K562 (cell line): Measurements from ENCODE around the gene FHIT. TPM values are rescaled to one million over a fixed set of nuclear protein-coding genes. Genes with fewer than 3 reads are reported as not detected.

Experiments
- ATAC-seq: fragments of 200-7000 bp; cut with Tn5 transposase; 3 replicates; pipeline ENCODE4 v1.9.1; 2020; ENCODE audit warnings: moderate library complexity
- BruUV-seq: library from RNA; stranded (reverse); fragments of 400-500 nt; replicated peaks from 2 replicates; lab custom pipeline; 2021; lab: Mats Ljungman, UMichigan
- CTCF ChIA-PET: fragments of 300-600 bp; formaldehyde crosslinking; extraction: SDS; loops from one replicate; lab custom pipeline; 2021; ENCODE audit warnings: low intra/inter-chr PET ratio; lab: Yijun Ruan, JAX
- POLR2A ChIA-PET: fragments of 300-600, 350-650 bp; sonication (Branson Sonifier 250); formaldehyde crosslinking; extraction: SDS; loops from one replicate; lab custom pipeline; 2021; ENCODE audit warnings: antibody characterized with exemption, inconsistent platforms; lab: Yijun Ruan, JAX
- DNase-seq, 4 experiments: peaks; one replicate each; pipeline versions ENCODE4 v3.0.0 to v3.0.0-alpha.2; 2011 to 2018; ENCODE audit warnings: low spot score in 3 of 4, mixed read lengths in 3 of 4; ENCODE audit errors: extremely low read depth in 1 of 4
- FAIRE-seq: peaks from 2 replicates; lab custom pipeline; 2011; peaks lifted over from hg19 to GRCh38; lab: Jason Lieb, UNC
- H2AFZ ChIP-seq: 2 replicates; pipeline ENCODE4 v1.6.0; 2011; ENCODE audit warnings: low read depth, low read length, control low read depth, inconsistent platforms
- H3K27ac ChIP-seq: fragments of 200-600 bp; 3 replicates; pipeline ENCODE4 v1.8.0; 2011; ENCODE audit warnings: low read depth, mild to moderate bottlenecking, control low read depth, inconsistent platforms, low read length, moderate library complexity, mixed read lengths; ENCODE audit errors: extremely low read depth
- H3K27me3 ChIP-seq, 2 experiments: fragments of 300-600 bp in 1 of 2; 2 replicates in 1 of 2; 3 replicates in 1 of 2; pipeline versions ENCODE4 v1.6.0 to v1.8.0; 2011; ENCODE audit warnings: inconsistent platforms in 2 of 2, low read length in 2 of 2, mild to moderate bottlenecking in 1 of 2, mixed read lengths in 1 of 2, moderate library complexity in 1 of 2; ENCODE audit not compliant: control insufficient read depth in 2 of 2, insufficient read depth in 2 of 2
- H3K36me3 ChIP-seq: fragments of 300-600 bp; 3 replicates; pipeline ENCODE4 v1.8.0; 2011; ENCODE audit warnings: mild to moderate bottlenecking, low read length, inconsistent platforms; ENCODE audit not compliant: control insufficient read depth, insufficient read depth
- H3K4me1 ChIP-seq, 2 experiments: fragments of 200-600 bp in 1 of 2; replicated peaks in 1 of 2; 2 replicates in 1 of 2; 3 replicates in 1 of 2; pipeline versions ENCODE4 v1.5.1 to v1.8.0; 2011; ENCODE audit warnings: inconsistent platforms in 2 of 2, low read length in 2 of 2, mild to moderate bottlenecking in 1 of 2, mixed read lengths in 1 of 2, moderate library complexity in 1 of 2; ENCODE audit not compliant: control insufficient read depth in 2 of 2, insufficient read depth in 2 of 2
- H3K4me2 ChIP-seq: 2 replicates; pipeline ENCODE4 v1.6.1; 2011; ENCODE audit warnings: low read length, control low read depth, inconsistent platforms, mixed read lengths; ENCODE audit not compliant: insufficient read depth
- H3K4me3 ChIP-seq: fragments of 200-600 bp; sonication (generic), shearing (Covaris generic); 2 replicates; pipeline ENCODE4 v1.5.1; 2016; ENCODE audit warnings: control low read depth, inconsistent platforms
- H3K79me2 ChIP-seq: fragments of 200-600 bp; 3 replicates; pipeline ENCODE4 v1.8.0; 2011; ENCODE audit warnings: low read length, inconsistent platforms; ENCODE audit not compliant: control insufficient read depth, insufficient read depth
- H3K9ac ChIP-seq, 2 experiments: 2 replicates each; pipeline versions ENCODE4 v1.6.0 to v1.6.1; 2011; ENCODE audit warnings: low read depth in 2 of 2, low read length in 2 of 2, control low read depth in 1 of 2, inconsistent platforms in 1 of 2, mild to moderate bottlenecking in 1 of 2, mixed read lengths in 1 of 2; ENCODE audit not compliant: insufficient read depth in 1 of 2
- H3K9me1 ChIP-seq: one replicate; pipeline ENCODE4 v1.6.0; 2011; ENCODE audit warnings: inconsistent platforms, mild to moderate bottlenecking, low read length, moderate library complexity; ENCODE audit not compliant: control insufficient read depth, insufficient read depth
- H3K9me3 ChIP-seq: replicated peaks from 2 replicates; pipeline ENCODE4 v1.5.1; 2011; ENCODE audit warnings: low read depth, low read length, inconsistent platforms; ENCODE audit not compliant: control insufficient read depth, insufficient read depth
- H4K20me1 ChIP-seq: replicated peaks from 2 replicates; pipeline ENCODE4 v1.6.1; 2011; ENCODE audit warnings: low read length, inconsistent platforms, mixed read lengths; ENCODE audit not compliant: control insufficient read depth, insufficient read depth
- ASH1L ChIP-seq: fragments of 450-650 bp; IDR thresholded peaks from 2 replicates; pipeline ENCODE4 v1.6.1; 2018; ENCODE audit warnings: borderline replicate concordance, mild to moderate bottlenecking, low read depth; ENCODE audit not compliant: partially characterized antibody
- BHLHE40 ChIP-seq: IDR thresholded peaks from 2 replicates; pipeline ENCODE4 v1.6.1; 2011; ENCODE audit warnings: low read length, improper control_type of control experiment
- CHD2 ChIP-seq: IDR thresholded peaks from 2 replicates; pipeline ENCODE4 v1.6.1; 2011; ENCODE audit warnings: low read depth, low read length
- GATA2 ChIP-seq: sonication (generic); formaldehyde crosslinking; IDR thresholded peaks from 2 replicates; pipeline ENCODE4 v1.4.0; 2020; ENCODE audit warnings: mild to moderate bottlenecking, missing genetic modification reagents
- MYNN ChIP-seq, 2 experiments: sonication (generic); formaldehyde crosslinking in 1 of 2; IDR thresholded peaks; 2 replicates each; pipeline versions ENCODE4 v1.5.0 to v1.6.1; 2016 to 2020; ENCODE audit warnings: antibody characterized with exemption in 1 of 2, missing genetic modification reagents in 1 of 2
- SRSF3 ChIP-seq: fragments of 200-400 bp; formaldehyde crosslinking; IDR thresholded peaks from 2 replicates; pipeline ENCODE4 v1.6.1; 2016; ENCODE audit warnings: mild to moderate bottlenecking, low read length, moderate library complexity; ENCODE audit not compliant: insufficient read depth
- YY1 ChIP-seq, 3 experiments: IDR thresholded peaks; 2 replicates each; pipeline ENCODE4 v1.6.1; 2011; ENCODE audit warnings: low read length in 2 of 3, mild to moderate bottlenecking in 2 of 3, moderate library complexity in 2 of 3, borderline replicate concordance in 1 of 3, control low read depth in 1 of 3, low read depth in 1 of 3; ENCODE audit not compliant: insufficient read depth in 3 of 3, insufficient replicate concordance in 2 of 3, control insufficient read depth in 1 of 3, insufficient read length in 1 of 3; ENCODE audit errors: extremely low read depth in 1 of 3
- whole genome bisulfite sequencing: fragments of 100-300 bp; shearing (Covaris generic); methylation state at CpG from one replicate; pipeline ENCODE4 v1.1.6; 2016; ENCODE audit warnings: low coverage, mixed read lengths; ENCODE audit not compliant: insufficient coverage; ENCODE audit errors: missing lambda C conversion rate; 5-methylcytosine and 5-hydroxymethylcytosine counted together
- in situ Hi-C: fragments of 300-500 bp; cut with MboI; formaldehyde crosslinking; loops from 4 replicates; pipeline ENCODE4 v1.15.0; 2018; ENCODE audit warnings: inconsistent platforms, mixed read lengths
- intact Hi-C: fragments of 100-400 bp; cut with micrococcal nuclease; formaldehyde crosslinking; loops from 2 replicates; pipeline ENCODE4 v1.14.2; 2022
- polyA plus RNA-seq, 8 experiments: library from polyadenylated mRNA; depleted of rRNA in 4 of 8; stranded (reverse) in 5 of 8; unstranded in 3 of 8; fragments of >200 nt; fragmentation: Nextera tagmentation in 2 of 8; fragmentation: Illumina TruSeq in 1 of 8; extraction: Ambion mirVana in 2 of 8; extraction: Trizol in 1 of 8; gene quantifications; 2 replicates each; pipeline versions ENCODE4 v1.2.1 to v1.2.3, GENCODE V29; 2011 to 2014; ENCODE audit warnings: inconsistent platforms in 1 of 8, missing spikeins in 1 of 8
- total RNA-seq, 7 experiments: library from RNA; depleted of rRNA in 6 of 7; stranded (reverse); fragments of >200 nt in 6 of 7; fragmentation: Illumina TruSeq in 2 of 7; extraction: Trizol in 2 of 7; gene quantifications; 2 replicates each; pipeline versions ENCODE4 v1.2.1 to v1.2.3, GENCODE V29; 2011 to 2021; ENCODE audit warnings: low replicate concordance in 1 of 7
- TF ChIP-seq, protein P1 (sequence below): fragments of 250-450 bp; sonication (Bioruptor Pico); IDR thresholded peaks from 2 replicates; pipeline ENCODE4 v1.5.0; 2022; ENCODE audit warnings: mild to moderate bottlenecking
- TF ChIP-seq, protein P2 (sequence below): sonication (generic); formaldehyde crosslinking; IDR thresholded peaks from 2 replicates; pipeline ENCODE4 v1.8.0; 2023; ENCODE audit warnings: missing genetic modification reagents, mild to moderate bottlenecking, borderline replicate concordance
- TF ChIP-seq, protein P3 (sequence below): sonication (generic); IDR thresholded peaks from 2 replicates; pipeline ENCODE4 v1.6.1; 2016

Gene FHIT
- total and polyA plus RNA-seq, 9 of the 15 experiments (the other 6 are each of a cell fraction or from before 2014, with no cell fraction given), result 1.7 to 9.1 (median 4.3) TPM

DNA sequence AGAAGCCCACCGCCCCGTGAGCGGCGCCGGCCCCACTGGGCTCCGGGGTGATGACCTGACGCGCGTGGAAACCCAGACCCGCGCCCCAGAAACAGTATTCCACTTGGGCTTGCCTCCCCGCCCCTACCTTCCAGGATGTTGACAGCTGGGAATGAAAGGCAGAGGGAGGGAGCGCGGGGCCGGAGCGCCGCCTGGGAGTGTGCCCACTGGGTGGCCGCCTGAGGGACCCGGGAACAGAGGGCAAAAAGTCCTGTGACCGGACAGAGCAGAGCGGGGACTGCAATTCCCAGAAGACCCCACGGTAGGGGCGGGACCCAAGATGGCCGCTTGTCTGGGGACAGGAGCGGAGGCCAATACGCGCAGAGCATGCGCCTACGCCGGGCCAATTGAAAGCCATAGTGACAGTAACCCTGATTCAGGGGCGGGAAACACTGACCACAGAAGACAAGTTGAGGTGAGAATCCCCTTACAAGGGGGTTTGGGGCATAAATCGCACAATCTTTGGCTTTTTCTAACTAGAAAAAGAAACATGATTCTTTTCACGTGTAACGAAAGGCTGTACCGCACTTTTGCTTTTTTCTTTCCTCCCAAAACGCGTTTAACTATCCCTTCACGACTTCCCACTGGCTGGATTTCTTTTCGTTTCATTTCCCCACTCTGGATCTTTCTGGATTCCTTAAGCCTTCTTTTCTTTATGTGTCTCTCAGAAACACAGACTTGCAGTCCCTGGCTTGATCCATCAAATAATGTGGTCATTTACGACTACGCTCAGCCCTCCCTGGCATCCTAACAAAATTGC is at the start of gene FHIT (continued):
- peak; percentile 86 to 99 (median 97) for TF ChIP-seq YY1 (IDR thresholded peaks at IDR 0.05; ENCODE audit: borderline replicate concordance in 1 of 3, control insufficient read depth in 1 of 3, extremely low read depth in 1 of 3, insufficient read depth in 3 of 3, insufficient read length in 1 of 3, insufficient replicate concordance in 2 of 3, low read depth in 1 of 3, low read length in 2 of 3)
- TF ChIP-seq, protein P1, sequence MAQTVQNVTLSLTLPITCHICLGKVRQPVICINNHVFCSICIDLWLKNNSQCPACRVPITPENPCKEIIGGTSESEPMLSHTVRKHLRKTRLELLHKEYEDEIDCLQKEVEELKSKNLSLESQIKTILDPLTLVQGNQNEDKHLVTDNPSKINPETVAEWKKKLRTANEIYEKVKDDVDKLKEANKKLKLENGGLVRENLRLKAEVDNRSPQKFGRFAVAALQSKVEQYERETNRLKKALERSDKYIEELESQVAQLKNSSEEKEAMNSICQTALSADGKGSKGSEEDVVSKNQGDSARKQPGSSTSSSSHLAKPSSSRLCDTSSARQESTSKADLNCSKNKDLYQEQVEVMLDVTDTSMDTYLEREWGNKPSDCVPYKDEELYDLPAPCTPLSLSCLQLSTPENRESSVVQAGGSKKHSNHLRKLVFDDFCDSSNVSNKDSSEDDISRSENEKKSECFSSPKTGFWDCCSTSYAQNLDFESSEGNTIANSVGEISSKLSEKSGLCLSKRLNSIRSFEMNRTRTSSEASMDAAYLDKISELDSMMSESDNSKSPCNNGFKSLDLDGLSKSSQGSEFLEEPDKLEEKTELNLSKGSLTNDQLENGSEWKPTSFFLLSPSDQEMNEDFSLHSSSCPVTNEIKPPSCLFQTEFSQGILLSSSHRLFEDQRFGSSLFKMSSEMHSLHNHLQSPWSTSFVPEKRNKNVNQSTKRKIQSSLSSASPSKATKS (CRISPR knock-in tag), result no peak

DNA sequence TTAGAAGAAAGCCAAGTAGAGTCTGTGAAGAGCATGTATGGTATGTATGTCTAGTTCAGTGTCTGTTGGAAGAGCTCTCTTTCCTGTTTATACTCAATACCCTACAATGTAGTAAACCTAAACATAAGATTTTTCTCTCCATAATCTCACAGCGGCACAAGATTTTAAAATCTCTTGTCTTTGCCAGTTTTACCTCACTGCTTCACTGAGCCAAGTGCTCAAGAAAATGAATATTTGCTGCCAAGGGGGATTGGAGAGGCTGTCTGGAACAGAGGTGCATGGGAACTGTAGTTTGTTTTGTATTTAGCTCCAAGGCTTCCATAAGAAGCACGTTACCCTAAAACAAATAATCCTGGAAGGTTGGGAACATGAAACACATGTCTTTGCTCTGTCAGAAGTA is 49.5 kb upstream of the FHIT start:
- no peaks in the 10 kb centered on the region for H3K9me3 ChIP-seq
- CTCF ChIA-PET, result no interaction called here
- H3K36me3 ChIP-seq, result no peaks in the 10 kb centered on the region
- 0% methylated on average over 2 of the region's 2 CpGs for WGBS
- H3K9ac ChIP-seq, result no peak overlapping the region
- H3K79me2 ChIP-seq, result no peaks in the 10 kb centered on the region
- POLR2A ChIA-PET, result interaction anchor here (0.9 kb wide), 1 partner anchor 11 kb away, joined by 4 read pairs; no protein-coding TSS in a partner anchor
- no peaks in the 10 kb centered on the region for H3K27me3 ChIP-seq
- in situ Hi-C loops, result no loop called here
- H3K4me3 ChIP-seq, result no peak overlapping the region
- intact Hi-C loops, result no loop called here
- H3K9me1 ChIP-seq, result no peaks in the 10 kb centered on the region
- ATAC-seq (no peak), FAIRE-seq (no peak), DNase-seq (no peak)
- no peak overlapping the region for H2AFZ ChIP-seq
- BruUV-seq, result no TSS peak
- no peaks in the 10 kb centered on the region for H4K20me1 ChIP-seq
- no peak overlapping the region for H3K4me2 ChIP-seq
- no peak overlapping the region for H3K27ac ChIP-seq
- no peaks in the 10 kb centered on the region for H3K4me1 ChIP-seq
- TF ChIP-seq, protein P2, sequence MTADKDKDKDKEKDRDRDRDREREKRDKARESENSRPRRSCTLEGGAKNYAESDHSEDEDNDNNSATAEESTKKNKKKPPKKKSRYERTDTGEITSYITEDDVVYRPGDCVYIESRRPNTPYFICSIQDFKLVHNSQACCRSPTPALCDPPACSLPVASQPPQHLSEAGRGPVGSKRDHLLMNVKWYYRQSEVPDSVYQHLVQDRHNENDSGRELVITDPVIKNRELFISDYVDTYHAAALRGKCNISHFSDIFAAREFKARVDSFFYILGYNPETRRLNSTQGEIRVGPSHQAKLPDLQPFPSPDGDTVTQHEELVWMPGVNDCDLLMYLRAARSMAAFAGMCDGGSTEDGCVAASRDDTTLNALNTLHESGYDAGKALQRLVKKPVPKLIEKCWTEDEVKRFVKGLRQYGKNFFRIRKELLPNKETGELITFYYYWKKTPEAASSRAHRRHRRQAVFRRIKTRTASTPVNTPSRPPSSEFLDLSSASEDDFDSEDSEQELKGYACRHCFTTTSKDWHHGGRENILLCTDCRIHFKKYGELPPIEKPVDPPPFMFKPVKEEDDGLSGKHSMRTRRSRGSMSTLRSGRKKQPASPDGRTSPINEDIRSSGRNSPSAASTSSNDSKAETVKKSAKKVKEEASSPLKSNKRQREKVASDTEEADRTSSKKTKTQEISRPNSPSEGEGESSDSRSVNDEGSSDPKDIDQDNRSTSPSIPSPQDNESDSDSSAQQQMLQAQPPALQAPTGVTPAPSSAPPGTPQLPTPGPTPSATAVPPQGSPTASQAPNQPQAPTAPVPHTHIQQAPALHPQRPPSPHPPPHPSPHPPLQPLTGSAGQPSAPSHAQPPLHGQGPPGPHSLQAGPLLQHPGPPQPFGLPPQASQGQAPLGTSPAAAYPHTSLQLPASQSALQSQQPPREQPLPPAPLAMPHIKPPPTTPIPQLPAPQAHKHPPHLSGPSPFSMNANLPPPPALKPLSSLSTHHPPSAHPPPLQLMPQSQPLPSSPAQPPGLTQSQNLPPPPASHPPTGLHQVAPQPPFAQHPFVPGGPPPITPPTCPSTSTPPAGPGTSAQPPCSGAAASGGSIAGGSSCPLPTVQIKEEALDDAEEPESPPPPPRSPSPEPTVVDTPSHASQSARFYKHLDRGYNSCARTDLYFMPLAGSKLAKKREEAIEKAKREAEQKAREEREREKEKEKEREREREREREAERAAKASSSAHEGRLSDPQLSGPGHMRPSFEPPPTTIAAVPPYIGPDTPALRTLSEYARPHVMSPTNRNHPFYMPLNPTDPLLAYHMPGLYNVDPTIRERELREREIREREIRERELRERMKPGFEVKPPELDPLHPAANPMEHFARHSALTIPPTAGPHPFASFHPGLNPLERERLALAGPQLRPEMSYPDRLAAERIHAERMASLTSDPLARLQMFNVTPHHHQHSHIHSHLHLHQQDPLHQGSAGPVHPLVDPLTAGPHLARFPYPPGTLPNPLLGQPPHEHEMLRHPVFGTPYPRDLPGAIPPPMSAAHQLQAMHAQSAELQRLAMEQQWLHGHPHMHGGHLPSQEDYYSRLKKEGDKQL (CRISPR knock-in tag), result no peak
- TF ChIP-seq BHLHE40 (no peak), GATA2 (CRISPR knock-in tag) (no peak), CHD2 (no peak), MYNN (IDR thresholded peaks at IDR 0.05) (no peak), MYNN (CRISPR knock-in tag; IDR thresholded peaks at IDR 0.05) (no peak), SRSF3 (no peak), ASH1L (no peak)
- TF ChIP-seq, protein P3, sequence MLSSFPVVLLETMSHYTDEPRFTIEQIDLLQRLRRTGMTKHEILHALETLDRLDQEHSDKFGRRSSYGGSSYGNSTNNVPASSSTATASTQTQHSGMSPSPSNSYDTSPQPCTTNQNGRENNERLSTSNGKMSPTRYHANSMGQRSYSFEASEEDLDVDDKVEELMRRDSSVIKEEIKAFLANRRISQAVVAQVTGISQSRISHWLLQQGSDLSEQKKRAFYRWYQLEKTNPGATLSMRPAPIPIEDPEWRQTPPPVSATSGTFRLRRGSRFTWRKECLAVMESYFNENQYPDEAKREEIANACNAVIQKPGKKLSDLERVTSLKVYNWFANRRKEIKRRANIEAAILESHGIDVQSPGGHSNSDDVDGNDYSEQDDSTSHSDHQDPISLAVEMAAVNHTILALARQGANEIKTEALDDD, result no peak
